HG03025 (cell line): ENCODE measurements around the gene TERB1.

Experiments used
- ATAC-seq: cut with Tn5 transposase; IDR thresholded peaks from one replicate; pipeline ENCODE4 v1.9.1; 2021; ENCODE audit warnings: mild to moderate bottlenecking, moderate library complexity; ENCODE audit not compliant: unreplicated experiment, low FRiP score

TERB1 gene

GRCh38 chr16:66713076-66713475 is 88.3 kb downstream of the TERB1 start:
- no peak for ATAC-seq

GRCh38 chr16:66712512-66712911 is 88.9 kb downstream of the TERB1 start:
- no peak for ATAC-seq

- ATAC-seq, result no peak
Measured at GRCh38 chr16:66711581-66711980, 89.8 kb downstream of the TERB1 start.

- ATAC-seq, result no peak
Measured at GRCh38 chr16:66706506-66706880, 94.9 kb downstream of the TERB1 start.

GRCh38 chr16:66705790-66706505 is 95.4 kb downstream of the TERB1 start:
- ATAC-seq, result no peak
